Prostate gland (tissue), 2 donors: Measurements from ENCODE around the gene SH3D19. TPM values are rescaled to one million over a fixed set of nuclear protein-coding genes. Genes with fewer than 3 reads are reported as not detected.
"Not testable (repeated sequence)": the region's sequence is repeated elsewhere in the genome, so short reads cannot be mapped to it uniquely, and the experiment has no call there.

Experiments
- DNase-seq: peaks from one replicate; pipeline ENCODE4 v3.0.0-alpha.2; 2019; ENCODE audit warnings: low spot score
- H3K27ac ChIP-seq, 2 donors: fragments of 200-600 bp; sonication (generic); 2 replicates each; pipeline ENCODE4 v1.5.1; 2017 to 2019
- H3K27me3 ChIP-seq: fragments of 200-600 bp; sonication (generic); replicated peaks from 2 replicates; pipeline ENCODE4 v1.5.1; 2019; ENCODE audit not compliant: insufficient read depth
- H3K36me3 ChIP-seq, 2 donors: fragments of 200-600 bp; sonication (generic); 1 replicate in 1 of 2; 2 replicates in 1 of 2; pipeline versions ENCODE4 v1.5.1 to v1.8.1; 2017 to 2019
- H3K4me1 ChIP-seq: fragments of 200-600 bp; sonication (generic); replicated peaks from 2 replicates; pipeline ENCODE4 v1.5.1; 2019
- H3K4me3 ChIP-seq, 2 donors: fragments of 200-600 bp; sonication (generic); 2 replicates each; pipeline ENCODE4 v1.5.1; 2017 to 2019
- H3K9me3 ChIP-seq: fragments of 200-600 bp; sonication (generic); 2 replicates; pipeline ENCODE4 v1.5.1; 2017
- POLR2A ChIP-seq: fragments of 450-650 bp; IDR thresholded peaks from one replicate; pipeline ENCODE4 v1.6.1; 2016; ENCODE audit warnings: antibody characterized with exemption, mild to moderate bottlenecking
- POLR2AphosphoS5 ChIP-seq: sonication (generic); formaldehyde crosslinking; IDR thresholded peaks from one replicate; pipeline ENCODE4 v1.6.1; 2017; ENCODE audit warnings: antibody characterized with exemption
- WGBS: methylation state at CpG from one replicate; pipeline ENCODE4 v1.1.5; 2018; 5-methylcytosine and 5-hydroxymethylcytosine counted together
- intact Hi-C: fragments of 100-400 bp; cut with DNase I; formaldehyde crosslinking; loops from one replicate; pipeline ENCODE4 v1.14.2; 2022
- total RNA-seq, 2 donors: library from RNA; depleted of rRNA; stranded (reverse); fragments of >200 nt; gene quantifications; one replicate each; pipeline ENCODE4 v1.1.0, GENCODE V29; 2016
- TF ChIP-seq, protein P1 (sequence below), 4 experiments: fragments of 200-600 bp in 2 of 4; fragments of 450-650 bp in 2 of 4; sonication (generic) in 2 of 4; IDR thresholded peaks; 1 replicate in 3 of 4; 2 replicates in 1 of 4; pipeline ENCODE4 v1.5.1; 2016 to 2019; ENCODE audit warnings: antibody characterized with exemption in 4 of 4, mild to moderate bottlenecking in 2 of 4, moderate library complexity in 2 of 4

The SH3D19 gene
- total RNA-seq, 2 donors from 2014 or later = 27.1 to 61.1 TPM

DNA sequence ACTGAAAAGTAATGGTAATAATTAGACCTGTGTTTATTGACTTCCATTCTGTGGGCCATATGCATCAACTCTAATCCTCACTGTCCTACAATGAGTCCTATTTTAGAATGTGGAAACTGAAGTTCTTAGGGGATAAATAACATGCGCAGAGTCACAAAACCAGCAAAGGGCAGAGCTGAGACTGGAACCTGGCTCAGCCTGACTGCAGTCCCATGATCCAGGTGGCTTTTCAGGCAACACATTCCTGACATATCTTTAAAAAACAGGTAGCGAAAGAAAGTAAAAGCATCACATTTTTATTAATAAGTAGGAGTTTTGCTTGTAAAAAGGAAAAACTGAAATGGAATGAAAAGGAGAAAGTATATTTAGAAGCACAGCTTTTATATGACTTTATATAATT, 83.1 kb downstream of the SH3D19 start:
- H3K27me3 ChIP-seq = no peaks in the 10 kb centered on the region
- no peak overlapping the region for H3K4me3 ChIP-seq
- H3K36me3 ChIP-seq = no peaks in the 10 kb centered on the region
- H3K9me3 ChIP-seq = no peaks in the 10 kb centered on the region
- 88% methylated on average over 2 of the region's 2 CpGs for WGBS
- no peak for DNase-seq
- intact Hi-C loops = loop anchor here (5.0 kb wide), 1 partner anchor 120 kb away; no protein-coding TSS in a partner anchor
- TF ChIP-seq, protein P1, sequence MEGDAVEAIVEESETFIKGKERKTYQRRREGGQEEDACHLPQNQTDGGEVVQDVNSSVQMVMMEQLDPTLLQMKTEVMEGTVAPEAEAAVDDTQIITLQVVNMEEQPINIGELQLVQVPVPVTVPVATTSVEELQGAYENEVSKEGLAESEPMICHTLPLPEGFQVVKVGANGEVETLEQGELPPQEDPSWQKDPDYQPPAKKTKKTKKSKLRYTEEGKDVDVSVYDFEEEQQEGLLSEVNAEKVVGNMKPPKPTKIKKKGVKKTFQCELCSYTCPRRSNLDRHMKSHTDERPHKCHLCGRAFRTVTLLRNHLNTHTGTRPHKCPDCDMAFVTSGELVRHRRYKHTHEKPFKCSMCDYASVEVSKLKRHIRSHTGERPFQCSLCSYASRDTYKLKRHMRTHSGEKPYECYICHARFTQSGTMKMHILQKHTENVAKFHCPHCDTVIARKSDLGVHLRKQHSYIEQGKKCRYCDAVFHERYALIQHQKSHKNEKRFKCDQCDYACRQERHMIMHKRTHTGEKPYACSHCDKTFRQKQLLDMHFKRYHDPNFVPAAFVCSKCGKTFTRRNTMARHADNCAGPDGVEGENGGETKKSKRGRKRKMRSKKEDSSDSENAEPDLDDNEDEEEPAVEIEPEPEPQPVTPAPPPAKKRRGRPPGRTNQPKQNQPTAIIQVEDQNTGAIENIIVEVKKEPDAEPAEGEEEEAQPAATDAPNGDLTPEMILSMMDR (IDR thresholded peaks at IDR 0.05) = no peak
- no peak for TF ChIP-seq POLR2A
- no peak for TF ChIP-seq POLR2AphosphoS5
- no peak overlapping the region for H3K27ac ChIP-seq
- H3K4me1 ChIP-seq = no peaks in the 10 kb centered on the region

DNA sequence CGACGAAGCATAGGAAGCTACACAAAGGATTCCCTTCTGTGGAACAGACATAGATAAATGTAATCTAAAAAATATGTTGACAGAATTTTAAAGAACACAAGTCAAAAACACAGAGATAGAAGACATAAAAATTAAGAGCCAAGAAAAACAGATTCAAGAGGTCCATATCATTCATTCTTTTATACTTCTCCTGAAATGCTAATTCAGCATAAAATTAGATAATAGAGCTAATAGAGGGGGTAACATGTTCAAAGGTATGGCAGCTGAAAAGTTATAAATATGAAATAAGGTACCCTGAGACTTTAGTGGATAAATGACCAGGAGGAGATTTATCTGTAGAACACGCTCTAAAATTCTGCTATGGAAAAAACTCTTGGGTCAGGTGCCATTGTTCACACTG, 85.8 kb downstream of the SH3D19 start:
- DNase-seq = no peak
- no peak overlapping the region for H3K27ac ChIP-seq
- intact Hi-C loops = loop anchor here (5.0 kb wide), 1 partner anchor 123 kb away; no protein-coding TSS in a partner anchor
- H3K27me3 ChIP-seq = no peaks in the 10 kb centered on the region
- no peaks in the 10 kb centered on the region for H3K36me3 ChIP-seq
- H3K9me3 ChIP-seq = no peaks in the 10 kb centered on the region
- TF ChIP-seq POLR2AphosphoS5 (no peak), POLR2A (no peak)
- TF ChIP-seq, protein P1 (IDR thresholded peaks at IDR 0.05) = no peak
- H3K4me3 ChIP-seq = no peak overlapping the region
- 96% methylated on average over 3 of the region's 3 CpGs for WGBS
- H3K4me1 ChIP-seq = no peaks in the 10 kb centered on the region

DNA sequence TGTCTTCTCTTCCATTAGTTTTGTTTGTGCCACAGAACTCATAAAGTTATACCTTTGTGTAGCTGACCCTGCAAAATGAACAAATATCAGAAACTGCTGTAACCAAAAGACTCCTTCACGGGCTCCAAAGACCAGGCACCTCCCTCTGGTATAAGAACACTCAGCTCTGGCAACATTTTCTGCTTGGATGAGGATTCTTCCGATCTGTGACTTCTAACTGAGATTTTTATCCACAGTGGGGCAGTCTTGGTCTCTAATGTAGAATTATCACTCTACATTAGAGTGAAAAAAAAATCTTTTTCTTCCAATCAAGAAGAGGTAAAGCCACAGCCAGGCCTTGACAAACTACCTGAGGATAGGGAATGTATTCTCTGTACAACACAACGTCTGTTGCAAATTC, 86.9 kb downstream of the SH3D19 start:
- no peak for DNase-seq
- no peaks in the 10 kb centered on the region for H3K36me3 ChIP-seq
- H3K27me3 ChIP-seq = no peaks in the 10 kb centered on the region
- no peak overlapping the region for H3K27ac ChIP-seq
- WGBS = 24% methylated on average over 3 of the region's 3 CpGs
- H3K4me1 ChIP-seq = no peaks in the 10 kb centered on the region
- intact Hi-C loops = no loop called here
- no peaks in the 10 kb centered on the region for H3K9me3 ChIP-seq
- TF ChIP-seq, protein P1 (IDR thresholded peaks at IDR 0.05) = no peak
- no peak for TF ChIP-seq POLR2A
- TF ChIP-seq POLR2AphosphoS5 = no peak
- H3K4me3 ChIP-seq = no peak overlapping the region

DNA sequence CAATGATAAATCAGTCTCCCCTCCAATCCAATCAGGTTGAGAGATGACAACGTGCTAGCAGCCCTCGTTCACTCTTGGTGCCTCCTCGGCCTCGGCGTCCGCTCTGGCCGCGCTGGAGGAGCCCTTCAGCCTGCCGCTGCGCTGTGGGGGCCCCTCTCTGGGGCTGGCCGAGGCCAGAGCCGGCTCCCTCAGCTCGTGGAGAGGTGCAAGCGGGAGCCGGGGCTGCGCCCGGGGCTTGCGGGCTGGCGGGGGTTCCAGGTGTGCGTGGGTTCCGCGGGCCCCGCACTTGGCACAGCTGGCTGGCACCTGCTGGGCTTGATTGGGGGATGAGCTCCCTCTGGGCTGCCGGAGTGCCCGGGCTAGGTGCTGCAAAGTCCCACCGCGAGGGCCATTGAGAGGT, 89.4 kb downstream of the SH3D19 start:
- no peak for DNase-seq
- Histone ChIP-seq H3K4me3 (no peak overlapping the region), H3K36me3 (no peaks in the 10 kb centered on the region), H3K27ac (no peak overlapping the region), H3K27me3 (no peaks in the 10 kb centered on the region), H3K4me1 (no peaks in the 10 kb centered on the region), H3K9me3 (no peaks in the 10 kb centered on the region)
- TF ChIP-seq POLR2AphosphoS5 = no peak
- TF ChIP-seq, protein P1 (IDR thresholded peaks at IDR 0.05) = no peak
- no peak for TF ChIP-seq POLR2A
- WGBS = 97% methylated on average over 27 of the region's 27 CpGs
- intact Hi-C loops = no loop called here

DNA sequence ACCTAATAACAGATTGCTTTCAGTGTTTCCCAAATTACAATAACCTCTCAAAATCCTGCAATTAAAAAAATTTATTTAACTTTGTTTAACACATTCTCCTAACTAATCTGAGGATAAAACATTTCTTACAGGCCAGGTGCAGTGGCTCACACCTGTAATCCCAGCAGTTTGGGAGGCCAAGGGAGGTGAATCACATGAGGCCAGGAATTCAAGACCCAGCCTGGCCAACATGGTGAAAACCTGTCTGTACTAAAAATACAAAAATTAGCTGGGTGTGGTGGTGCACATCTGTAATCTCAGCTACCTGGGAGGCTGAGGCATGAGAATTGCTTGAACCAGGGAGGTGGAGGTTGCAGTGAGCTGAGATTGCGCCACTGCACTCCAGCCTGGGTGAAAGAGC, 90.0 kb downstream of the SH3D19 start:
- DNase-seq, H3K36me3 ChIP-seq, H3K4me3 ChIP-seq, H3K27me3 ChIP-seq, H3K9me3 ChIP-seq, H3K4me1 ChIP-seq, H3K27ac ChIP-seq, intact Hi-C loops: not testable (repeated sequence)
- 95% methylated on average over 1 of the region's 1 CpG for WGBS
